Transverse colon (tissue), 4 donors: ENCODE data around the gene THPO.

Source experiments
- POLR2A ChIP-seq: fragments of 450-650 bp; IDR thresholded peaks from one replicate; pipeline ENCODE4 v1.6.1; 2016; ENCODE audit warnings: antibody characterized with exemption, mild to moderate bottlenecking, moderate library complexity
- POLR2AphosphoS5 ChIP-seq, 3 donors: sonication (generic); formaldehyde crosslinking; IDR thresholded peaks; one replicate each; pipeline ENCODE4 v1.6.1; 2016; ENCODE audit warnings: antibody characterized with exemption in 3 of 3
- TF ChIP-seq, protein P1 (sequence below), 5 experiments: fragments of 200-600 bp in 3 of 5; fragments of 450-650 bp in 2 of 5; sonication (generic) in 3 of 5; IDR thresholded peaks; 1 replicate in 2 of 5; 2 replicates in 3 of 5; pipeline ENCODE4 v1.5.1; 2016 to 2017; ENCODE audit warnings: antibody characterized with exemption in 5 of 5, inconsistent platforms in 3 of 5, mild to moderate bottlenecking in 2 of 5, moderate library complexity in 1 of 5

DNA sequence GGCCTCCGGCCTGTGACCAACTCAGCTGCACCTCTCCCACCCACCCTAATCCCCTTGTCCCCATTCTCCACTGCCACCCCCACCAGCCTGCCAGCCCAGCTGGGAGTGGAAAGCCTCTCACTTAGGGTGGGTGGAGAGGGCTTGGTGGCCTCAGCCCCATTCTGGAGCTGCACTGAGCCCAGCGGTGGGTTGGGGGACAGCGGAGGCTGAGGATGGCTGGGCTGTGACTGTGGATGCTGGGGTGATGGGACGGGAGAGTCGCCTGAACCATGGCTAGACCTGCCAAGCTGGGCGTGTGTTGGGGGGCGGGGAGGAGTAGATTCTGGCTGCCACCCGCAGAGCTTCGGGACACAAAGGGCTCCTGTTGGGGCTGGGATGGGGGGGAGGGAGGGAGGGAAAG lies 18.4 kb downstream of the THPO start:
- TF ChIP-seq POLR2AphosphoS5 (IDR thresholded peaks at IDR 0.05) (no peak), POLR2A (no peak)
- TF ChIP-seq, protein P1, sequence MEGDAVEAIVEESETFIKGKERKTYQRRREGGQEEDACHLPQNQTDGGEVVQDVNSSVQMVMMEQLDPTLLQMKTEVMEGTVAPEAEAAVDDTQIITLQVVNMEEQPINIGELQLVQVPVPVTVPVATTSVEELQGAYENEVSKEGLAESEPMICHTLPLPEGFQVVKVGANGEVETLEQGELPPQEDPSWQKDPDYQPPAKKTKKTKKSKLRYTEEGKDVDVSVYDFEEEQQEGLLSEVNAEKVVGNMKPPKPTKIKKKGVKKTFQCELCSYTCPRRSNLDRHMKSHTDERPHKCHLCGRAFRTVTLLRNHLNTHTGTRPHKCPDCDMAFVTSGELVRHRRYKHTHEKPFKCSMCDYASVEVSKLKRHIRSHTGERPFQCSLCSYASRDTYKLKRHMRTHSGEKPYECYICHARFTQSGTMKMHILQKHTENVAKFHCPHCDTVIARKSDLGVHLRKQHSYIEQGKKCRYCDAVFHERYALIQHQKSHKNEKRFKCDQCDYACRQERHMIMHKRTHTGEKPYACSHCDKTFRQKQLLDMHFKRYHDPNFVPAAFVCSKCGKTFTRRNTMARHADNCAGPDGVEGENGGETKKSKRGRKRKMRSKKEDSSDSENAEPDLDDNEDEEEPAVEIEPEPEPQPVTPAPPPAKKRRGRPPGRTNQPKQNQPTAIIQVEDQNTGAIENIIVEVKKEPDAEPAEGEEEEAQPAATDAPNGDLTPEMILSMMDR (IDR thresholded peaks at IDR 0.05): no peak
